ENCODE data around the gene RAP1GAP2.

The RAP1GAP2 gene

DNA sequence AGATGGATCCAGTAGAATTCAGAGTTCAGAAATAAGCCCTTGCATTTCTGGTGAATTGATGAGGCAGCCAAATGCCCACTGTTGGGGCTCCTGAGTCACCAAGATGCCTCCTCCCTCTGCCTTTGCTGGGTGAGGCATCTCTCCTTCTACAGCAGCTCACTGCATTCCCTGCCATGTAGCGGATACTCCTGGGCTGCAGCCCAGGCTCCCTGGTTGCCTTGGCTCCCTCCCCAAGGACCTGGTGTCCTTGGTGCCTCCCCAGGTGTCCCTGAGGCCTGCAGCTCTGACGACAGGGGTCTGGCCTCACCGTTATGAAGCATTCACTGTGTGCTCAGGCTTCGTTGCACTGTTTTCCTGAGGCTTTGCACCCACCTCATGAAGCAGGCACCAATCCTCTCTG, 7.7 kb downstream of the RAP1GAP2 start:
- no peak for DNase-seq (ENCODE audit: low read depth)
- no peak overlapping the region for H3K4me3 ChIP-seq (ENCODE audit: low read length)
- TF ChIP-seq, protein P1, sequence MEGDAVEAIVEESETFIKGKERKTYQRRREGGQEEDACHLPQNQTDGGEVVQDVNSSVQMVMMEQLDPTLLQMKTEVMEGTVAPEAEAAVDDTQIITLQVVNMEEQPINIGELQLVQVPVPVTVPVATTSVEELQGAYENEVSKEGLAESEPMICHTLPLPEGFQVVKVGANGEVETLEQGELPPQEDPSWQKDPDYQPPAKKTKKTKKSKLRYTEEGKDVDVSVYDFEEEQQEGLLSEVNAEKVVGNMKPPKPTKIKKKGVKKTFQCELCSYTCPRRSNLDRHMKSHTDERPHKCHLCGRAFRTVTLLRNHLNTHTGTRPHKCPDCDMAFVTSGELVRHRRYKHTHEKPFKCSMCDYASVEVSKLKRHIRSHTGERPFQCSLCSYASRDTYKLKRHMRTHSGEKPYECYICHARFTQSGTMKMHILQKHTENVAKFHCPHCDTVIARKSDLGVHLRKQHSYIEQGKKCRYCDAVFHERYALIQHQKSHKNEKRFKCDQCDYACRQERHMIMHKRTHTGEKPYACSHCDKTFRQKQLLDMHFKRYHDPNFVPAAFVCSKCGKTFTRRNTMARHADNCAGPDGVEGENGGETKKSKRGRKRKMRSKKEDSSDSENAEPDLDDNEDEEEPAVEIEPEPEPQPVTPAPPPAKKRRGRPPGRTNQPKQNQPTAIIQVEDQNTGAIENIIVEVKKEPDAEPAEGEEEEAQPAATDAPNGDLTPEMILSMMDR (conservative IDR thresholded peaks at IDR 0.05; ENCODE audit: low read length): no peak

DNA sequence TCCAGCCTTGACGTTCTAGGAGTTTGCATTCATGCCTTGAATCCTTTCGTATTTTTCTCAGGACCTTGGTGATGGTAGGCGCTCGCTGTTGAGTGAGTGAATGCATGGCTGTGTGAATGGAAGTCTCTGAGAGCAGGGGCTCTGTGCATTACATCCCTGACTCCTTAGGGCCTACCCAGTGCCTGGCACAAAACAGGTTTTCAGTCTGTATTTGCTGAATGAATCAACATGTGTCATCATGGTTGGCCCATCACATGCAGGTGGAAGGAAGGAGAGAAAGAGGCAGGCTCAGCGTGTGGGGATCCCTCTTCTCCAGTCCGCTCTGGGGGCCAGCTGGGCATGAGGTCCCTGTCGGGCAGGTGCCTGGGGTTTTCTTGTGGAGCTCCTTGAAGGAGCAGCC, 8.7 kb downstream of the RAP1GAP2 start:
- TF ChIP-seq, protein P1 (conservative IDR thresholded peaks at IDR 0.05; ENCODE audit: low read length): no peak
- no peak overlapping the region for H3K4me3 ChIP-seq (ENCODE audit: low read length)
- no peak for DNase-seq (ENCODE audit: low read depth)

GRCh38 chr17:2805961-2806360, 9.7 kb downstream of the RAP1GAP2 start:
- DNase-seq (ENCODE audit: low read depth): no peak
- TF ChIP-seq, protein P1 (conservative IDR thresholded peaks at IDR 0.05; ENCODE audit: low read length): no peak
- H3K4me3 ChIP-seq (ENCODE audit: low read length): no peak overlapping the region

- TF ChIP-seq, protein P1 (conservative IDR thresholded peaks at IDR 0.05; ENCODE audit: low read length): no peak
- DNase-seq (ENCODE audit: low read depth): no peak
- no peak overlapping the region for H3K4me3 ChIP-seq (ENCODE audit: low read length)
These were observed 12.4 kb downstream of the RAP1GAP2 start for GRCh38 chr17:2808367-2809335.

- H3K4me3 ChIP-seq (ENCODE audit: low read length): no peak overlapping the region
- no peak for DNase-seq (ENCODE audit: low read depth)
- TF ChIP-seq, protein P1 (conservative IDR thresholded peaks at IDR 0.05; ENCODE audit: low read length): no peak
These were observed 13.1 kb downstream of the RAP1GAP2 start for GRCh38 chr17:2809337-2809736.

- DNase-seq (ENCODE audit: low read depth): no peak
- TF ChIP-seq, protein P1 (conservative IDR thresholded peaks at IDR 0.05; ENCODE audit: low read length): no peak
- H3K4me3 ChIP-seq (ENCODE audit: low read length): no peak overlapping the region
These were observed 17.8 kb downstream of the RAP1GAP2 start for GRCh38 chr17:2814049-2814448.

Measured in AG10803 (cell line).